ENCODE data around the gene MBTD1.
A peak's percentile ranks its signal among the peaks of the same experiment; 100 is the strongest.
"Not testable (repeated sequence)": the region's sequence is repeated elsewhere in the genome, so short reads cannot be mapped to it uniquely, and the experiment has no call there.

The MBTD1 gene

DNA sequence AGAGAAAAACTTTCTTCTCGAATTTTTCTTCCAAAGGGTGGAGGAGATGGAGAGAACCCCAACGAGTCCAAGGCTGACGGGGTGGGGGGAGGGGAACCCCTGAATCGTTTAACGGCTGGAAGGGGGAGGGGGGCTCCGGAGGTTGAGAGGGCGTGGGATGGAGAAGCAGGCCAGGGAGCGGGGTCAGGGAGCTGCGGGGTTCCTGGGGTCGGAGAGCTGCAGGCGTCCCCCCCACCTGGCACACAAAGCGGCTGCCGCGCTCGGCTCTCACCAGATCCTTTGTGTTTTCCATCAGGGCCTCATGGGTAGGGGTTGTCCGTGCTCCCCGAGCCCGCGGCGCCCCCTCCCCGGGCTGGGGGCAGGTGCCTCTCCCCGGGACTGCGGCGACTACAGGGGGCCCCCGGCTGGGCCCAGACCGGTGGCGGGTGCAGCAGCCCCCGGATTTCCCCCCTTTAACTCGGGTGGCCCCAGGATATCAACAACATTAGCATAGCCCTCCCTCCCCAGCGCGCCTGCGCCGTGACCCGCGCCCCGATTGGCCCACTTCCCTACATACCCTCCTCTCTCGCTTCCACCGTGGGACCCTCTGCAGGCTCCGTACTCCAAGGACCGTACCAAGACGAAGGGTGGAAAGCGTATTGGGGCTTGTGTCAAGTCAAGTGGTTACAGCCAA is at the start of gene MBTD1:
MBTD1 (minus strand) TSS at position 486 of the 673 bp plus-strand sequence. CDS start 34,888 bp downstream, outside the sequence.
- peak; percentile 91 for DNase-seq

DNA sequence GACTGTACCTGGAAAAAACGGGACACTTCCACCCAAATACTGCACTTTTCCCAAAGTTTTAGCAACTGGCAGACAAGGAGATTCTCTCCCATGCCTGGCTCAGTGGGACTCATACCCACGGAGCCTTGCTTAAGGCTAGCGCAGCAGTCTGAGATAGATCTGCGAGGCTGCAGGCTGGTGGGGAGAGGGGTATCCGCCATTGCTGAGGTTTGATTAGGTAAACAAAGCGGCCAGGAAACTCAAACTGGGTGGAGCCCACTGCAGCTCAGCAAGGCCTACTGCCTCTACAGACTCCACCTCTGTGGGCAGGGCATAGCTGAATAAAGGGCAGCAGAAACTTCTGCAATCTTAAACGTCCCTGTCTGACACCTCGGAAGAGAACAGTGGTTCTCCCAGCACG is 45.3 kb upstream of the MBTD1 start:
- DNase-seq = no peak

DNA sequence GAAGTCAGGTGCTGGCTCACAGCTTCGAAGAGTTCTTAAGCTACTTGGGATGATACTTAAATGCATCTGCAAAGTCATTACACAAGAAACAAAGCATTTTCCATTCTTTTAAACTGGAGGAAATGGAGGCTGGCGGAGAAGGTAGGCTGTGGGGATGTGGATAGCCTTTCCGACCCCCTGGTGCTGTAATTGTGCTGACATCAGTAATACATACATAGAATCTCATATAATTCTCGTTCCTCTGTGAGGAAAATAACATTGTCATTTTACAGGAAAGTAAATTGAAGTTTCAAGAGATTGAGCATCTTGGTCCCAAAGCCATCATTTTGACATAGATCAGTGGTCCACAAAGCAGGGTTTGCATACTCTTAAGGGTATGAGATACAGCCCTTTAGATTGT is 40.0 kb upstream of the MBTD1 start:
- DNase-seq = no peak

DNA sequence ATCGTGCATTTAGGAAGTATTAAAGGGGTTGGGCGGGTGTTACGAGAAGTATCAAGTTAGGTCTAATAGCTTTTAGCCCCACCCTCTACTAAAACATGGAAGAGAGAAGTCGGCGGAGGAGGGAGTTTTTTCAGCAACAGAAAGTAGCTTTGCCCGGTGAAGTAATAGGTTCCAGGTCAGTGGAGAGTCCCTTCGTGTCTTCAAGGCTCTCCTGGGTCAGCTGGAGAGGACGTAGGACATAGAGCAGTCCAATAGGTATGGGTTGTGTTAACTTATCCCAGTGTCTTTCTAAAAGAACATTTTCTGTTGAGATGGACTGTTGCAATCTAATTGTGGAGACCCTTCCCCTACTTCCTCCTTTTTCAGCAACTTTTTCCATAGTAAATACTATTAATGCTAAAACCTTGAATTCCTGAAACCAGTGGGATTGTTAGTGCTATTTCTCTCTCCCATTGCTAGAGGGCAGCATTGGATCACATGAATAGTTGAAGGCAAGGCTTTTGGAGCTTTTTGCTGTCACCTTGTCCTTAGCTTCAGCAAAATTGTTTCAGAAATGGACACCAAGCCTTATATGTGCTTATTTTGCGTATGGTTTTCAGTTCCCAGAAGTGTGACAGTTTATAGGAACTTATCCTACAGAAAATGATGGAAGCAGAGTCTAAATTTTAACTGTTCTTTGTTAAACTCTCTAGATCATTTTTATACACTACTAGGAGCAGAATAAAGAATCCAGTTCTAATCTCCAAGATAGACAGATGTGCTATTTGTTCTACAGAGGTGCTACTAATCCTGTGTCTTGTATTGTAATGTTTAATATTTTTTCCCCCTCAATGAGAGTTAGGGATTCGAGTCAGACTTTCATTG is 38.9 kb upstream of the MBTD1 start:
- DNase-seq = no peak

DNA sequence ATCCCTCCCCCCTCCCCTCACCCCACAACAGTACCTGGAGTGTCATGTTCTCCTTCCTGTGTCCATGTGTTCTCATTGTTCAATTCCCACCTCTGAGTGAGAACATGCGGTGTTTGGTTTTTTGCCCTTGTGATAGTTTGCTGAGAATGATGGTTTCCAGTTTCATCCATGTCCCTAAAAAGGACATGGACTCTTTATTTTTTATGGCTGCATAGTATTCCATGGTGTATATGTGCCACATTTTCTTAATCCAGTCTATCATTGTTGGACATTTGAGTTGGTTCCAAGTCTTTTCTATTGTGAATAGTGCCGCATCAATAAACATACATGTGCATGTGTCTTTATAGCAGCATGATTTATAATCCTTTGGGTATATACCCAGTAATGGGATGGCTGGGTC is 34.5 kb upstream of the MBTD1 start:
- not testable (repeated sequence) for DNase-seq

DNA sequence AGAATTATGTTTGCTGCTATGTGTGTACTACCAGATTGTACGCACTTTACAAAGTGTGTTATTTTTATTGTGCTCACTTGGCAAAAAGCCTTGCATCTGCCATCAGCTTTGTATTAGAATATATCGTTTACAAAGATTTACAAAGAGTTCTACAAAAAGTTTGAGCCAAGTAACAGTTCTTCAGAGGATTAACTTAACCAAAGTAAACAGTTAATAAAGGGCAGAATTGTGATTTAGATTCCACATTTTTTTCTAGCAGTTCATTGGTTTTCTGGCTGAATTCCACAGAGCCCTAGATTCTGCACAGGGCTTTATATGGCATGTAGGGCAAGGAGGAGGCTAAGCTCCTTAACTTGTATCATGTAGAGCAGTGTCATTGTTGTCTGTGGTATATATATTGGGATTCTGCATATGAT is 29.9 kb upstream of the MBTD1 start:
- DNase-seq = no peak

DNA sequence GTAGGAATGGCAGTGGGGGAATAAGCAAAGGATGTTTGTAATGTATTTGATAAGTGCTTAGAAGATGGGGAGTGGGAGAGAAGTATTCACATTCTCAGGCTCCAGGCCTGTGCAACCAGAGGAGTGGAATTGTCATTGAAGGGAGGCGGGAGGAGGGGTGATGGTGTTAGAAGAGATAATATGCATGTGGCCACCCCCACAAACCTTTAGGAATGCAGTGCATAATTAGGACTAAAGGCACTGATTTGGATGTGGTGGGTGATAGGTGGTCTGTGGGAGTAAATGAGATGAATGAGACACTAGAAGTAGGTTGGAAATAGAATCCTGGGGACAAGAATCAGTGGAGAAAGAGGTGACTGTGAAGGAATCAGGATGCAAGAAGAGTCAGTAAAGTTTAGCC is 27.6 kb upstream of the MBTD1 start:
- DNase-seq = no peak

DNA sequence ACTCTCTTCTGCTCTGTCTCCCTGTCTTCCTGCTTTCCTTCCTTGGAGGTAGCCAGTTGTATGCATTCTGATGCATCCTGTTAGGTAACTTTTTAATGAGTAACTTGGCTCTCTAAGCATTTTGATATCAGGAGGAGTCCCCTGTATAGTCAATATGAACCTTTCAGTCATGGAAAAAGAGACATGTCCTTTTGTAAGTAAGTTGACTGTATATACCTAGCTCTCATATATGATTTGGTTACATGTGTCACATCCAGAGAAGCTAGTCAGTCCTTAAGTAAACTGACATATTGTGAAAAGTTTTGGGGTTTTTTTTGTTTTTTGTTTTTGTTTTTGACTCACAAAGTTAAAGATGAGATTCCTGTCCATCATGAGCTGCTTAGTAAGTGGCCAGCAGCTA is 19.3 kb upstream of the MBTD1 start:
- no peak for DNase-seq

DNA sequence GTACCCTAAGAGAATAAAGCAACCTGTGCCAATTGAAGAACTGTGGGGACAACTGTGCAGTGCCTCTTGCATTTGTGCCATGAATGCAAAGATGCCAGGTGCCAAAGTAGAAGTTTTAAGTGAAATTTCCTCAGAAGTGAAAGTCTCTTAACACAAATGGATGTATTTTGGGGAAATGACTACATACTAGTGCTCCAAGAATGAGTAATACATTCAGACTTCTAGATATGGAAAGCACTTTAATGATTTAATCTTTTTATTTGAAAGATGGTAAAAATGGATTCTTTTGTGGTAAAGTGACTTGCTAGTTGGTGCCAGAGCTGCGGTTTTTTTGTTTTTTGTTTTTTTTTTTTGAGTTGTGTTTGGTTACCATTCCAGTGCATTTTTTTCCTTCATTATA is 15.5 kb upstream of the MBTD1 start:
- DNase-seq = peak; percentile 63

DNA sequence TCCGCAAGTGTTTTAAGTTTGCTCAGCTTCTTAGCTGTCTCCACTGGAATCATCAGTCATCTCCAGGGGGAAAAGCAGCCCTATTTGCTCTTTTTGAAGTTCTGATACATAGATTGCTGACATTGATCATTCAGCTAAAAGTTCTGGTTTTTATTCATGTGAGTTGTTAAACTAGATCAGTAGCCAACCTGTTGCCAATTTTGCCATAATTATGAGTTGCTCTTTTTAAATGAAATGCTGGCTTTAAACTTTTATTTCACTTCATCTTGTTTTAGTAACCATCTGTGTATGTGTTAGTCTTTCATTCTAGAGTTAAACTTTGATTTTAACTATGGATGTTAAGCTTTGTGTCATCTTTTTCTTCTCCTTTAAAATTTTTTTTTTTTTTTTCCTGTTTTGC is 13.0 kb upstream of the MBTD1 start:
- DNase-seq = no peak

DNA sequence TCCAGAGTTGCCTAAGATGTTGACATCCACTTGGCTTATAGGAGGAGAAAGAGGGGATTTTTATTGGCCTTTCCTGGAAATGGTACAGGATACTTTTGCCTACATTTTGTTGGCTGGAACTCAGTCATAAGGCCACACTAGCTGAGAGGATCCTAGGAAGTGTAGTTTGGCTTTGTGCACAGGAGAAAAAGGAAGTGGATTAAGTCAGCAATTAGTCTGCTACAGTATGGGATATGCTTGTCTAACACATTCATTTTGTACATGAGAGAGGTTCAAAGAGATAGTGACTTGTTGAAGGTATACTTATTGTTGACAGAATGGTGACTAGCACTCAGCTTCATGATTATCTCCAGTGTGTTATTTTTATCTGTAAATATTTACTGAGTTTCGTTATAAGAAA is 10.8 kb upstream of the MBTD1 start:
- DNase-seq = no peak

DNA sequence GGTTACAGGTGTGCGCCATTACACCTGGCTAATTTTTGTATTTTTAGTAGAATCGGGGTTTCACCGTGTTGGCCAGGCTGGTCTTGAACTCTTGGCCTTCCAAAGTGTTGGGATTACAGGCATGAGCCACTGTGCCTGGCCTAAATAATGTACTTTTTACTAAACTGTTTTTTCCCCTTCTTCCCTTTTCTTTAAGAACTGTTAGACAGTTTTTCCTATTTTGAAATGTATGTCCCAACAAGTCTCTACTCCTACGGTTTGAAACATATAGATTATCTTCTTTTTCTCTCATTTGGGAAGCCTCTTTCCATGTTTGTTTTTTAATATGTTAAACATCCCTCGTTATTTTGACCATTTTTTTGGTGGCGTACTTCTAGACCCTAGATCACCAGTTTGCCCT is 10.1 kb upstream of the MBTD1 start:
- no peak for DNase-seq

DNA sequence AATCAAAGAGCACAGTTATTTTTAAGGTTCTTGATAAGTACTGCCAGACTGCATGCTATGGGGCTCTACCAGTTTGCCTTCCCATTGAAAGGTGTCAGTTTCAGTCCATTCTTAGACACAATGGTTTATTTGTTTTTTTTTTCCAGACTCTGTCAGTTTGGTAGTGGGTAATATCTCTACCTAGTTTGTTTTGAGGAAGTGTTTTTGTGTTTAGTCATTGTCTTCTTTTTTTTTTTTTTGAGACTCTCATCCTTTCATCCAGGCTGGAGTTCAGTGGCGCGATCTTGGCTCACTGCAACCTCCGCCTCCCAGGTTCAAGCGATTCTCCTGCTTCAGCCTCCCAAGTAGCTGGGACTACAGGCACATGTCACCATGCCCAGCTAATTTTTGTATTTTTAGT is 4.6 kb upstream of the MBTD1 start:
- DNase-seq = not testable (repeated sequence)

DNA sequence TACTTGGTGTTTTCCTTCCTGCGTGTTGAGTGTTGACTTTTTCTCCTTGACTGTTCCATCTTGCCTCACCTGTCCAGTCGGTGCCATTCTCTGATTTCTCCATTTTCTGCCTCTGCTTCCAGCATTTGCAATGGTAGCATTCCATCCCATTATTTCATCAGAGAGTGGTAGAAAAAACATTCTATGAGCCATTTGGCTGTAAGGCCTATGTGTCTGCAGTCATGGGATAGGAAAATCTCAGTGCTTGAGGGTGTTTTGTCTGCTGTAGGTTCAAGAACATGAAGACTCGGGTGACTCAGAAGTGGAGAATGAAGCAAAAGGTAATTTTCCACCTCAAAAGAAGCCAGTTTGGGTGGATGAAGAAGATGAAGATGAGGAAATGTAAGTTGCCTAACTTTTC is 3.2 kb upstream of the MBTD1 start:
- no peak for DNase-seq

DNA sequence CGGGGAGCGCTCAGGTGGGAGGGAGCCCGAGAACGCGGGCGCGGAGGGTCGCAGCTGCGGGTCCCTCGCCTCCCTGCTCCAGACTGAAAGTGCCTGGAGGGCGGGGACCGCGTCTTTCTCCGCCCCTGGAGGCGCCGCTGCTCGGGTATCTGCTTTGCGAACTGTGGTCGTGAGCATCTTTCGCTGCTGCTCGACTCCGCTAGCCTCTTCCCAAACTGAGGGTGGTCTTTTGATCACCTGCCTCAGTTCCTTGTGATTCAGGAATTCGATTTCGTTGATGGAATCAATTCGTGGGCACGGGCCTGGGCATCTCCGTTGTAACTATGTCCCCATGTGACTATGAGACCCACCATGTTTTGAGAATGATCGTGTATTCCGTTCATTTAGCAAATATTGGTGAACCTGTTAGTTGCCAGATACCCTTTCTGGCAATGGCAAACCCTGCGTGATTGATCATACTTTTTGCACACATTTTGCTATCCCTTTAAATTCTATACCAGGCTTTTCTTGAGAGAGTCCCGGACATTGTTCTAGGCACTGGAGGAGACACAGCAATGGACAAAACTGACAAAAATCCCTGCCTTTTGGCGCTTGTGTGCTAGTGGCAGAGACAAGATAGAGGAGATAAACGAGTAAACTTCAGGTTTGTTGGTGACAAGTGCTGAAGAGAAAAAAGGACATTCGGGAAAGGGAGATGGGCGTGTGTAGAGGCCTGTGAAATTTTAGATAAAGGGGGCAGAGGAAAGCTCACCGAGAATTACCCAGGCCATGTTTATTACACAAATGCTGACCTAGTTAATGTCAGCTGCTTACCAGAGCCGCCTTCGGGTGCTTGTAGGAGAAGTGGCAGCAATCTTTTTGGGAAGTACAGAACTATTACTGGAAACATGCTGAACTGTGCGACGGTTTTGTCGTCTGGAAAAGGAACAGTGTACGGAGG is 1.4 kb upstream of the MBTD1 start:
- DNase-seq = no peak

DNA sequence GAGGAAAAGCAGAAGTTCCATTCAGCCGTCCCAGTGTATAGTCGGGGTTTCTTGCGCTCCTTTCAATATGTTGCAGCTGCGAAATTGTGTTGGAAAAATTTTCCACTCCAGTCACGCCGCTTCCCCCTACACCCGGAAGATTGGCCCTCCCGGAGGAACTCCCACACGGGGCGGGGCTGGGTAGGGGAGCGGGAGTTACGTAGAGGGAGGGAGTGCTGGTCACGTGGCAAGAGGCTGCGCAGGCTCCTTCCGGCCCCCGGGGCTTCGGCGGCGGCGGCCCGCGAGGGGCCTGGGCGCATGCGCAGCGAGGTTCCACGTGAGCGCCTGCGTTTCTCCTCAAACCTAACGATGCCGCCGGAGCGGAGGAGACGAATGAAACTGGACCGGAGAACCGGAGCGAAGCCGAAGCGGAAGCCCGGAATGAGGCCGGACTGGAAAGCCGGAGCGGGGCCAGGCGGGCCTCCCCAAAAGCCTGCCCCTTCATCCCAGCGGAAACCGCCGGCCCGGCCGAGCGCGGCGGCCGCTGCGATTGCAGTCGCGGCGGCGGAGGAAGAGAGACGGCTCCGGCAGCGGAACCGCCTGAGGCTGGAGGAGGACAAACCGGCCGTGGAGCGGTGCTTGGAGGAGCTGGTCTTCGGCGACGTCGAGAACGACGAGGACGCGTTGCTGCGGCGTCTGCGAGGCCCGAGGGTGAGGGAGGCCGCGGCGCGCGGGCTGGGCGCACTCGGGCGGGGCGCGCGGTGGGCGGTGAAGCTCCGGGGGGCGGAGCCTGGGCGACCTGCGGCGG is 581 bp upstream of the MBTD1 start, which contains the start of gene UTP18:
UTP18 (plus strand) TSS at position 310 of the 787 bp plus-strand sequence; CDS start at position 349, 39 bp downstream.
- DNase-seq = peak; percentile 95

DNA sequence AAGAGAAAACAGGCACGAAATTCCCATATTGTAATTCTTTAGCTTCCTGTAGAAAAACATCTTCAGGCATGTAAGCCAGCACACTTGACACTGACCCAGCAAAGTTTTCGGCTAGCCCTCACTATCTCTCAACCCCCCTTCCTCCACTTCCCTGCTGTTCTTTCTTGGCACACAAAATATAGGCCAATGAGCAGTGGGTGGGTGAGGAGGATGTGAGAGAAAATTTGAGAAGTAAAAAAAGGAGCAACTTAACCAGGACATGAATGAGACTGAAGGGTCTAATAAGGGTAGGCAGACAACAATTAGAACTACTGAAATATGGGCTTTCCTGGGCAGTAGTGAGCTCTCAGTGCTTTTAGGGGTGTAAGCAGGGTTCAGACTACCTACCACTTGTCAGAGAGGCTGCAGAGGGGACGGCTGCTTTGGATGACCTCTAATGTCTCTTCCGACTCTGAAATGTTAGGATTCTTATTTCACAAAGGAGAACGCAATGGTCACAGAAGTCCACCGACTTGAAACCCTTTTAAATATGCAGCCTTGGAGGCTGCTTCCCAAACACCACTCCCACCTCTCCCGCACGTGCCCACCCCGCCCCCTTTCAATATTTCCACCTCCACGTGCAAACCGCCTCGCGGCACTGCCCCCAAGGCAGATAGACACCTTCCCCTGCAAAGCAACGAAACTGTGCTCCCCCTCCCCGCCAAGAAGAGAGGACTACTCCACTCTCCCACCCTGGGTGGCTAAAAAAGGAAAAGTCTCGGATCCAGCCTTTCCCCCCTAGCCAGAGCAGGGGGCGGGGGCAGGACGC is 889 bp downstream of the MBTD1 start:
- DNase-seq = no peak

DNA sequence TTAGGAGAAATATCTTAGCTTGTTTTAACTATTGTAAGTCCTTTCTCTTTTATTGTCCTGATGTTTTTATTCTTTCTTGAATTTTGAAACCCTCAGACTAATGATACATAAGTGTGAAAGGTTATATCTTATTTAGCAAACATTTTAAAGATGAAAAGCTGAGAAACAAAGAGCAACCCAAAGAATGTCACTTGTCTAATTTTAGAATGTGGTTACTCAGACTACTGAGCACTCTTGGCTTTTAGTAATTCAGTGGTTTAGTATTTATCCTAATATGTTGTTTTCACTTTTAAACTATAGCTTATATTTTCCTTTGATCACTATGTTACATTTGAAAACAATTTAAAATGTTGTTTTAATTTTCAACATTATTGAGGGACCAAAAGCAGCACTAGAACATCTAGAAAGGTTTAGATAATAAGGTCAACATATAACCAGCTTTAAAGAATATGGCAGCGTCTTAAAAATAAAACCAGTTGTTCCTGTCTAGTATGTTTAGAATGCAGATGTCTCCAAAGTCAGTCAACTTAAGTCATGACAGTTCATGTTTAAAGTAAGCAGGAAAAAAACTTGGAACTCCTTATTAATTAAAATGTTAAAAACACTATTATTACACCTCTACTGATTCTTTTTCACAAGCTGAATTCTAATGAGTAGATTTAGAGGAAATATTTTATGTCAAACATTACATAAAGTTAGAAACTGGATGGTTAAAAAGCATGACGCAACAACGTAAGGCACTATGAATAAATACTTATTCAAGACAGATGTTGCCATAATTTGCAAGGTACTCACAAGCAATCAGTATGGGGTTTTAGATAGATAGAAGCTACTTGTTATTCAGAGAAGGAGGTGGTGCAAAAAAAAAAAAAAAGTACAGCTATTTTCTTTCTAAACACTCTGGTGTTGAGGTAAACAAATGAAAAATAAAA is 2.4 kb downstream of the MBTD1 start:
- DNase-seq = no peak

DNA sequence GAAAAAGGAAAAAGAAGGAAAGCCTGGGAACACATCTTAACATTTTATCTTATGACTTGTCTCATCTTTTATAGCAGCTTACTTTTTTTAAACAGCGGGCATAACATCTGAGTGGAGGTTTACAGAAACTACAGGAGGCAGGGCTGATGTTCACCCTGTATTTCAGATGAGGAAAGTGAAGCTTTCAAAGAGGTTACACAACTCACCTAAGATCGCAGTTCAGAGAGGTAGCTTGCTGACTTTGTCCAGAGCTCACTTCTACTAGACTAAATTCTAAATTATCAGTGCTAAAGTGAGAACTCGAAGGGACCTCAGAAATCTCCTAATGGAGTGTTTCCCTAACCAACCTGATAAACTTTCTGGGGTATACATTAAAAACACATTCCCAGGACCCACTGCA is 3.7 kb downstream of the MBTD1 start:
- no peak for DNase-seq

DNA sequence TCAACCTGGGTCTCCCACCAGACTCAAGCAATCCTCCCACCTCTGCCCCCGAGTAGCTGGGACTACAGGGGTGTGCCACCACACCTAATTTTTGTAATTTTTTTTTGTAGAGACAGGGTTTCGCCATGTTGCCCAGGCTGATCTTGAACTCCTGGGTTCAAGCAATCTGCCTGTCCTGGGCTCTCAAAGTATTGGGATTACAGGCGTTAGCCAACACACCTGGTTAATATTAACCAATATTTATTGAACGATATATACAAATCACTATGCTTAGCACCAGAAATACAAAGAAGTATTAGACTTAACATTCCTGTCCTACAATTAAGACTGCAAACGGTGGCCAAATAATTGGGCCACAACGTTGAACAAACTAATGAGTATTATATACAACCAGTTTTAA is 4.2 kb downstream of the MBTD1 start:
- DNase-seq = no peak
